Liver (tissue), 9 donors: Measurements from ENCODE around the gene STEAP3. TPM values are rescaled to one million over a fixed set of nuclear protein-coding genes. Genes with fewer than 3 reads are reported as not detected.

ENCODE experiments used
- DNase-seq: peaks from one replicate; pipeline ENCODE4 v3.0.0-alpha.2; 2017; ENCODE audit warnings: low spot score
- H3K27ac ChIP-seq, 2 donors: one replicate each; pipeline ENCODE4 v1.7.0; 2013; ENCODE audit warnings: inconsistent platforms in 2 of 2, low read length in 2 of 2, control low read depth in 1 of 2, low read depth in 1 of 2, mild to moderate bottlenecking in 1 of 2
- H3K27me3 ChIP-seq, 4 donors: one replicate each; pipeline versions ENCODE4 v1.6.1 to v1.7.0; 2013; ENCODE audit warnings: low read length in 3 of 4, inconsistent platforms in 1 of 4, mild to moderate bottlenecking in 1 of 4, moderate library complexity in 1 of 4; ENCODE audit not compliant: control insufficient read depth in 4 of 4, insufficient read depth in 4 of 4
- H3K36me3 ChIP-seq, 4 donors: one replicate each; pipeline versions ENCODE4 v1.6.1 to v1.7.0; 2013; ENCODE audit warnings: low read length in 3 of 4, mild to moderate bottlenecking in 3 of 4, low read depth in 1 of 4, moderate library complexity in 1 of 4; ENCODE audit not compliant: control insufficient read depth in 4 of 4, insufficient read depth in 3 of 4
- H3K4me1 ChIP-seq, 4 donors: one replicate each; pipeline versions ENCODE4 v1.6.1 to v1.7.0; 2013; ENCODE audit warnings: low read length in 3 of 4, mild to moderate bottlenecking in 3 of 4, moderate library complexity in 1 of 4; ENCODE audit not compliant: control insufficient read depth in 4 of 4, insufficient read depth in 4 of 4
- H3K4me3 ChIP-seq, 3 donors: one replicate each; pipeline versions ENCODE4 v1.6.1 to v1.7.0; 2013; ENCODE audit warnings: low read length in 3 of 3, control low read depth in 1 of 3, low read depth in 1 of 3, mild to moderate bottlenecking in 1 of 3
- H3K9ac ChIP-seq, 2 donors: one replicate each; pipeline ENCODE4 v1.7.0; 2013; ENCODE audit warnings: low read length in 2 of 2, mild to moderate bottlenecking in 2 of 2, moderate library complexity in 2 of 2, control low read depth in 1 of 2, low read depth in 1 of 2
- H3K9me3 ChIP-seq, 4 donors: one replicate each; pipeline versions ENCODE4 v1.6.1 to v1.7.0; 2013; ENCODE audit warnings: low read length in 3 of 4; ENCODE audit not compliant: control insufficient read depth in 4 of 4
- CTCF ChIP-seq: fragments of 150-350 bp; IDR thresholded peaks from 2 replicates; pipeline ENCODE4 v1.5.1; 2017; ENCODE audit warnings: improper control_type of control experiment, low read depth, low read length; ENCODE audit not compliant: missing input control
- FOXA1 ChIP-seq: IDR thresholded peaks from 2 replicates; pipeline ENCODE4 v1.6.1; 2016; ENCODE audit warnings: antibody characterized with exemption
- FOXA2 ChIP-seq: IDR thresholded peaks from 2 replicates; pipeline ENCODE4 v1.6.1; 2016; ENCODE audit warnings: antibody characterized with exemption
- GABPA ChIP-seq, 2 donors: IDR thresholded peaks in 1 of 2; conservative IDR thresholded peaks in 1 of 2; 2 replicates each; pipeline ENCODE4 v1.6.1; 2016; ENCODE audit warnings: antibody characterized with exemption in 2 of 2, mild to moderate bottlenecking in 1 of 2, moderate library complexity in 1 of 2
- HNF4A ChIP-seq, 2 donors: conservative IDR thresholded peaks; 2 replicates each; pipeline ENCODE4 v1.6.1; 2016; ENCODE audit warnings: antibody characterized with exemption in 2 of 2, mild to moderate bottlenecking in 2 of 2
- HNF4G ChIP-seq: IDR thresholded peaks from 2 replicates; pipeline ENCODE4 v1.6.1; 2016; ENCODE audit warnings: antibody characterized with exemption
- NR2F2 ChIP-seq: IDR thresholded peaks from 2 replicates; pipeline ENCODE4 v1.6.1; 2016; ENCODE audit warnings: antibody characterized with exemption
- RAD21 ChIP-seq, 2 donors: IDR thresholded peaks; 2 replicates each; pipeline ENCODE4 v1.6.1; 2016; ENCODE audit warnings: antibody characterized with exemption in 2 of 2, mild to moderate bottlenecking in 2 of 2
- REST ChIP-seq: IDR thresholded peaks from 2 replicates; pipeline ENCODE4 v1.6.1; 2016; ENCODE audit warnings: antibody characterized with exemption, mild to moderate bottlenecking
- TAF1 ChIP-seq: conservative IDR thresholded peaks from 2 replicates; pipeline ENCODE4 v1.6.1; 2016; ENCODE audit warnings: antibody characterized with exemption, mild to moderate bottlenecking
- YY1 ChIP-seq: IDR thresholded peaks from 2 replicates; pipeline ENCODE4 v1.6.1; 2016; ENCODE audit warnings: antibody characterized with exemption, mild to moderate bottlenecking
- ZBTB33 ChIP-seq: IDR thresholded peaks from 2 replicates; pipeline ENCODE4 v1.6.1; 2016; ENCODE audit warnings: antibody characterized with exemption
- WGBS: extraction: QIAGEN DNeasy Blood & Tissue Kit; methylation state at CpG from one replicate; pipeline ENCODE4 v1.1.7; 2013; 5-methylcytosine and 5-hydroxymethylcytosine counted together
- polyA plus RNA-seq, 2 donors: library from polyadenylated mRNA; stranded (reverse) in 1 of 2; unstranded in 1 of 2; fragments of 200-250 nt in 1 of 2; fragments of >200 nt in 1 of 2; fragmentation: Nextera tagmentation in 1 of 2; extraction: Ambion mirVana in 1 of 2; gene quantifications; one replicate each; pipeline versions ENCODE4 v1.2.1 to v1.2.3, GENCODE V29; 2013 to 2015
- total RNA-seq, 2 donors: library from RNA; depleted of rRNA; stranded (reverse); fragments of >200 nt; gene quantifications; one replicate each; pipeline ENCODE4 v1.2.3, GENCODE V29; 2014
- donor health status: healthy.
- donor health status: healthy.
- donor health status: healthy.
- donor health status: healthy.
- donor health status: healthy.

Gene STEAP3
- total and polyA plus RNA-seq, 4 donors, result 44.4 to 158 (median 113) TPM

- no peak for TF ChIP-seq GABPA (IDR thresholded peaks at IDR 0.05 in 1 of 2, conservative IDR thresholded peaks at IDR 0.05 in 1 of 2)
- TF ChIP-seq TAF1, result no peak
- no peak for TF ChIP-seq REST
- no peak for TF ChIP-seq HNF4G
- TF ChIP-seq YY1, result no peak
- no peak for TF ChIP-seq FOXA1
- TF ChIP-seq RAD21 (IDR thresholded peaks at IDR 0.05), result no peak
These were observed 55.3 kb downstream of the STEAP3 start (continued) for GRCh38 chr2:119278946-119279345.

- Histone ChIP-seq H3K27ac (no peak overlapping the region), H3K9me3 (no peaks in the 10 kb centered on the region), H3K4me1 (peaks cover 0 to 5% (median under 1%) of the 10 kb centered on the region in 4 donors), H3K27me3 (no peaks in the 10 kb centered on the region), H3K9ac (no peak overlapping the region), H3K4me3 (no peak overlapping the region), H3K36me3 (no peaks in the 10 kb centered on the region)
- 92% methylated on average over 6 of the region's 6 CpGs for WGBS
- no peak for TF ChIP-seq FOXA2
- no peak for TF ChIP-seq REST
- TF ChIP-seq FOXA1, result no peak
- TF ChIP-seq HNF4A (conservative IDR thresholded peaks at IDR 0.05), result no peak
- no peak for TF ChIP-seq ZBTB33
- no peak for TF ChIP-seq RAD21 (IDR thresholded peaks at IDR 0.05)
- no peak for TF ChIP-seq NR2F2
- TF ChIP-seq CTCF, result no peak
- no peak for DNase-seq
These were observed 56.0 kb downstream of the STEAP3 start for GRCh38 chr2:119279666-119280065.
